ENCODE results near the gene RAB36. TPM values are rescaled to one million over a fixed set of nuclear protein-coding genes. Genes with fewer than 3 reads are reported as not detected.
A peak's percentile ranks its signal among the peaks of the same experiment; 100 is the strongest.

Gene RAB36
- total RNA-seq, 2 experiments from 2014 or later = 0.41 to 3.0 TPM

GRCh38 chr22:23211622-23212021 is 66.3 kb downstream of the RAB36 start:
- H3K4me1 ChIP-seq (ENCODE audit: insufficient read depth, low read length, poor library complexity, severe bottlenecking) = peaks cover 77% of the 10 kb centered on the region
- CTCF ChIA-PET (ENCODE audit: unreplicated experiment) = no interaction called here

DNA sequence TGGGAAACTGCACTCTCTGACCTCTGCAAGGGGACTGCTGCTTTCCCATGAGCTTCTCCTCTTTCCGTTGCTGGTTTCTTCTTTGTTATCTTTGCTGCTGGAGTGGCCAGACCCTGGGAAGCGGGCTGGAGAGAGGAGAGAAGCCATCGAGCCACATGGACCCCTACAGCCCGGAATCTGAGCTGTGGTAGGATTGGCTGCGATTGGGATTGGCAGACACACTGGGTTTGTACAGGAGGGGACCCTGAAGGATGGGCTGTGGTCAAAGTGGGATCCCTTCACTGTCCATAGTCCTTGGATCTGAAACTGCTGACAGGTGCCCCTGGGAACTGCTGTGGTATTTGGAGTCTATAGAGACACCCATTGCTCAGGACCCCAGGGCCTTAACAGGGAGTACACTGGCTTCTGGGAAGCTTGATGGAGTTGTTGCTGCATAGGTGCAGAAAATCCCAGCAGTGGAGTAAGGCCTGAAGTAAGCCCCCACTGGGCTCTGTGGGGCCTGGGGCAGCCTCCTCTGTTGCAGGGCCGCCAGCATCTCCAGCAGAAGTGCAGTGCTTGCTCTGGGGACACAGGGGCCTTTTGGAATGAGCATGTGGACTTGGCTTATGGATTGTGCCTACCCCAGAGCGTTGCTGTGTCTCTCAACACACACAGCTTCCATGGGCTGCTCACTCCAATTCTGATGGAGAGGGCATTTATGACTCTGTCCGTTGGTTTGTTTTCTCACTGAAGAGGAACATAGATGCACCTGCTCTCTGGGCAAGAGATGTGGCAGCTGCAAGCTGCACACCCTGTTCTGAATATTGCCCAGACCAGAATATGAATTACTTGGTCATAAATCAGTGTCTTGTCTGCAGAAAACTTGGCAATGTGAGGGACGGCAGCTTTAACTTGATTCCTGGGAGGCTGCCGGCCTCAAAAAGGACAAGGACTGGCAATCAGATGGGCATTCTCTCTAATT is 67.1 kb downstream of the RAB36 start:
- Histone ChIP-seq H4K20me1 (ENCODE audit: insufficient read depth, low read length) (no peaks in the 10 kb centered on the region; the same call in 1 of the 2 replicates), H3K4me1 (ENCODE audit: insufficient read depth, low read length, poor library complexity, severe bottlenecking) (peaks cover 79% of the 10 kb centered on the region), H2AFZ (ENCODE audit: low read length) (no peak overlapping the region), H3K36me3 (ENCODE audit: insufficient read depth, low read length) (no peaks in the 10 kb centered on the region; the same call in 1 of the 2 replicates), H3K79me2 (ENCODE audit: insufficient read depth, low read depth, low read length) (peaks cover 18% of the 10 kb centered on the region; the same call in 1 of the 2 replicates), H3K4me3 (ENCODE audit: low read depth, low read length, poor library complexity, severe bottlenecking) (peak overlapping the region; percentile 3), H3K9me2 (ENCODE audit: insufficient read depth, low read length) (no peaks in the 10 kb centered on the region), H3K4me2 (ENCODE audit: low read length) (peak overlapping the region; percentile 55), H3K27ac (ENCODE audit: low read depth, low read length, poor library complexity, severe bottlenecking) (peak overlapping the region; percentile 56), H3K9me3 (ENCODE audit: low read length) (no peaks in the 10 kb centered on the region)
- TF ChIP-seq EZH2phosphoT487 (IDR thresholded peaks at IDR 0.05; ENCODE audit: borderline replicate concordance, low read depth, low read length) (no peak), CTCF (conservative IDR thresholded peaks at IDR 0.05; ENCODE audit: low read length) (no peak)
- no TSS peak for BruUV-seq (replicated peaks)
- intact Hi-C loops (cut with micrococcal nuclease; ENCODE audit: unreplicated experiment) = no loop called here
- peak; percentile 78 for DNase-seq (ENCODE audit: low spot score)
- POLR2A ChIA-PET = interaction anchor here (0.6 to 2.1 kb wide), 3 partner anchors 7 to 58 kb away, joined by 3 to 7 read pairs (median 5); no protein-coding TSS in a partner anchor
- CTCF ChIA-PET (ENCODE audit: unreplicated experiment) = no interaction called here

More at GRCh38 chr22:23211622-23212021, 66.3 kb downstream of the RAB36 start:
- peaks cover under 1% of the 10 kb centered on the region for H3K36me3 ChIP-seq (ENCODE audit: insufficient read depth, low read length)
- no peaks in the 10 kb centered on the region for H3K9me2 ChIP-seq (ENCODE audit: insufficient read depth, low read length)
- no TSS peak for BruUV-seq (replicated peaks)
- no peak overlapping the region for H3K4me3 ChIP-seq (ENCODE audit: low read depth, low read length, poor library complexity, severe bottlenecking)
- no peak overlapping the region for H2AFZ ChIP-seq (ENCODE audit: low read length)
- no peaks in the 10 kb centered on the region for H3K9me3 ChIP-seq (ENCODE audit: low read length)
- peak overlapping the region; percentile 55; the same call in 1 of the 2 replicates for H3K4me2 ChIP-seq (ENCODE audit: low read length)
- DNase-seq (ENCODE audit: low spot score) = no peak
- TF ChIP-seq EZH2phosphoT487 (IDR thresholded peaks at IDR 0.05; ENCODE audit: borderline replicate concordance, low read depth, low read length) = no peak
- peaks cover 18% of the 10 kb centered on the region; the same call in 1 of the 2 replicates for H3K79me2 ChIP-seq (ENCODE audit: insufficient read depth, low read depth, low read length)
- POLR2A ChIA-PET = interaction anchor here (0.6 to 1.7 kb wide), 4 partner anchors 8 to 668 kb away, joined by 3 to 7 read pairs (median 5); no protein-coding TSS in a partner anchor
- no peaks in the 10 kb centered on the region; the same call in 1 of the 2 replicates for H4K20me1 ChIP-seq (ENCODE audit: insufficient read depth, low read length)
- intact Hi-C loops (cut with micrococcal nuclease; ENCODE audit: unreplicated experiment) = no loop called here
- H3K27ac ChIP-seq (ENCODE audit: low read depth, low read length, poor library complexity, severe bottlenecking) = peak overlapping the region; percentile 56

GRCh38 chr22:23213022-23213555 is 67.8 kb downstream of the RAB36 start:
- Histone ChIP-seq H4K20me1 (ENCODE audit: insufficient read depth, low read length) (no peaks in the 10 kb centered on the region; the same call in 1 of the 2 replicates), H3K9me2 (ENCODE audit: insufficient read depth, low read length) (no peaks in the 10 kb centered on the region), H3K36me3 (ENCODE audit: insufficient read depth, low read length) (no peaks in the 10 kb centered on the region; the same call in 1 of the 2 replicates), H3K9me3 (ENCODE audit: low read length) (no peaks in the 10 kb centered on the region), H3K4me3 (ENCODE audit: low read depth, low read length, poor library complexity, severe bottlenecking) (no peak overlapping the region), H3K4me1 (ENCODE audit: insufficient read depth, low read length, poor library complexity, severe bottlenecking) (peaks cover 79% of the 10 kb centered on the region), H2AFZ (ENCODE audit: low read length) (no peak overlapping the region), H3K79me2 (ENCODE audit: insufficient read depth, low read depth, low read length) (peaks cover 20% of the 10 kb centered on the region; the same call in 1 of the 2 replicates), H3K4me2 (ENCODE audit: low read length) (peak overlapping the region; percentile 55), H3K27ac (ENCODE audit: low read depth, low read length, poor library complexity, severe bottlenecking) (peak overlapping the region; percentile 56)
- BruUV-seq (replicated peaks) = no TSS peak
- DNase-seq (ENCODE audit: low spot score) = no peak
- intact Hi-C loops (cut with micrococcal nuclease; ENCODE audit: unreplicated experiment) = no loop called here
- CTCF ChIA-PET (ENCODE audit: unreplicated experiment) = no interaction called here
- TF ChIP-seq EZH2phosphoT487 (IDR thresholded peaks at IDR 0.05; ENCODE audit: borderline replicate concordance, low read depth, low read length) = no peak
- no peak for TF ChIP-seq CTCF (conservative IDR thresholded peaks at IDR 0.05; ENCODE audit: low read length)
- POLR2A ChIA-PET = interaction anchor here (2.1 kb wide), 1 partner anchor 14 kb away, joined by 5 read pairs; no protein-coding TSS in a partner anchor
